Stimulated activated CD4-positive, alpha-beta T cell treated with anti-CD3 and anti-CD28 coated beads, TNF-alpha, amount 100 ng/mL, for 48 hours (primary cell): Measurements from ENCODE around the gene C15orf62.

Experiments used
- DNase-seq, 3 donors: peaks; one replicate each; pipeline ENCODE4 v3.0.0-alpha.2; 2020; ENCODE audit warnings: low read depth in 3 of 3

C15orf62 gene

GRCh38 chr15:40782609-40783227 lies 12.9 kb downstream of the C15orf62 start:
- DNase-seq = peak; percentile 52 to 68 (median 62)

- DNase-seq = no peak
Measured at GRCh38 chr15:40785164-40785563, 15.4 kb downstream of the C15orf62 start.

GRCh38 chr15:40785814-40786213 lies 16.0 kb downstream of the C15orf62 start:
- no peak for DNase-seq

- peak in 2 of 3 donors; percentile 55 to 61 for DNase-seq
Measured at GRCh38 chr15:40787344-40787841, 17.6 kb downstream of the C15orf62 start.

GRCh38 chr15:40787991-40788390 lies 18.2 kb downstream of the C15orf62 start:
- DNase-seq = no peak

- no peak for DNase-seq
Measured at GRCh38 chr15:40789119-40789518, 19.3 kb downstream of the C15orf62 start.

GRCh38 chr15:40789999-40790398 lies 20.2 kb downstream of the C15orf62 start:
- no peak for DNase-seq

GRCh38 chr15:40790718-40791117 lies 20.9 kb downstream of the C15orf62 start:
- DNase-seq = no peak

- no peak for DNase-seq
Measured at GRCh38 chr15:40792394-40792793, 22.6 kb downstream of the C15orf62 start.

GRCh38 chr15:40793216-40793989 lies 23.6 kb downstream of the C15orf62 start:
- DNase-seq = no peak

- no peak for DNase-seq
Measured at GRCh38 chr15:40796041-40796440, 26.3 kb downstream of the C15orf62 start.

GRCh38 chr15:40796512-40796911 lies 26.7 kb downstream of the C15orf62 start:
- no peak for DNase-seq

- no peak for DNase-seq
Measured at GRCh38 chr15:40799523-40799922, 29.7 kb downstream of the C15orf62 start.

GRCh38 chr15:40803076-40803475 lies 33.3 kb downstream of the C15orf62 start:
- no peak for DNase-seq

- DNase-seq = no peak
Measured at GRCh38 chr15:40803688-40804087, 33.9 kb downstream of the C15orf62 start.

GRCh38 chr15:40806672-40807027 lies 36.9 kb downstream of the C15orf62 start:
- no peak for DNase-seq

GRCh38 chr15:40807028-40807887 lies 37.5 kb downstream of the C15orf62 start, which contains the start of the genes DNAJC17 and ZFYVE19:
TSS of gene DNAJC17 (minus strand) at chr15:40807473. CDS start at chr15:40807446, 27 bp downstream.
TSS of gene ZFYVE19 (plus strand) at chr15:40807089. CDS start at chr15:40807590, 501 bp downstream.
- DNase-seq = peak; percentile 89 to 93 (median 93)

- no peak for DNase-seq
Measured at GRCh38 chr15:40807888-40808461, 38.2 kb downstream of the C15orf62 start.

GRCh38 chr15:40808861-40809450 lies 39.2 kb downstream of the C15orf62 start:
- no peak for DNase-seq

- no peak for DNase-seq
Measured at GRCh38 chr15:40812721-40813425, 43.1 kb downstream of the C15orf62 start.
